ENCODE measurements around the gene FOXC1.

- TF ChIP-seq CTCF (IDR thresholded peaks at IDR 0.05) (no peak), POLR2A (IDR thresholded peaks at IDR 0.05) (no peak), POLR2AphosphoS5 (IDR thresholded peaks at IDR 0.05; ENCODE audit: insufficient read depth in 1 of 2, low read depth in 1 of 2) (no peak)
These were observed 11.8 kb upstream of the FOXC1 start for GRCh38 chr6:1597924-1598323.

Data from vagina (tissue), 2 donors.